OCI-LY7 (cell line): ENCODE results near the gene STAB1. TPM values are rescaled to one million over a fixed set of nuclear protein-coding genes. Genes with fewer than 3 reads are reported as not detected.

Source experiments
- BruUV-seq: library from RNA; stranded (reverse); fragments of 400-500 nt; replicated peaks from 2 replicates; lab custom pipeline; 2021; lab: Mats Ljungman, UMichigan
- CTCF ChIA-PET: fragments of 300-600 bp; sonication (Branson Sonifier 250); formaldehyde crosslinking; loops from one replicate; lab custom pipeline; 2022; ENCODE audit warnings: antibody characterized with exemption; ENCODE audit not compliant: unreplicated experiment; lab: Charles Lee
- POLR2A ChIA-PET: fragments of 300-600 bp; sonication (Branson Sonifier 250); formaldehyde crosslinking; loops from one replicate; lab custom pipeline; 2022; ENCODE audit warnings: antibody characterized with exemption; lab: Charles Lee
- DNase-seq: peaks from one replicate; pipeline ENCODE4 v3.0.0-alpha.2; 2015; ENCODE audit warnings: low spot score
- H2AFZ ChIP-seq: fragments of 200-600 bp; sonication (generic), shearing (Covaris generic); 2 replicates; pipeline ENCODE4 v1.6.1; 2014; ENCODE audit warnings: mild to moderate bottlenecking, antibody characterized with exemption, low read length, moderate library complexity
- H3K27ac ChIP-seq: fragments of 200-600 bp; sonication (generic); 2 replicates; pipeline ENCODE4 v1.5.1; 2014; ENCODE audit warnings: mixed run types, low read depth, mild to moderate bottlenecking, moderate library complexity, low read length, inconsistent platforms; ENCODE audit not compliant: poor library complexity, severe bottlenecking
- H3K36me3 ChIP-seq: fragments of 200-600 bp; sonication (generic); 2 replicates; pipeline ENCODE4 v1.6.1; 2014; ENCODE audit warnings: mild to moderate bottlenecking, antibody characterized with exemption, low read length, moderate library complexity, mixed read lengths; ENCODE audit not compliant: insufficient read depth
- H3K4me1 ChIP-seq: fragments of 200-600 bp; sonication (generic); 2 replicates; pipeline ENCODE4 v1.5.1; 2014; ENCODE audit warnings: mild to moderate bottlenecking, low read length; ENCODE audit not compliant: insufficient read depth, poor library complexity, severe bottlenecking
- H3K4me2 ChIP-seq: fragments of 200-600 bp; sonication (generic); 2 replicates; pipeline ENCODE4 v1.6.1; 2014; ENCODE audit warnings: mild to moderate bottlenecking, low read length
- H3K4me3 ChIP-seq: fragments of 200-600 bp; sonication (generic); 2 replicates; pipeline ENCODE4 v1.5.1; 2014; ENCODE audit warnings: mild to moderate bottlenecking, low read depth, low read length; ENCODE audit not compliant: poor library complexity, severe bottlenecking
- H3K79me2 ChIP-seq: fragments of 200-600 bp; sonication (generic); 2 replicates; pipeline ENCODE4 v1.6.1; 2016; ENCODE audit warnings: low read depth, mild to moderate bottlenecking, low read length, moderate library complexity, mixed read lengths; ENCODE audit not compliant: insufficient read depth
- H3K9me2 ChIP-seq: fragments of 200-600 bp; sonication (generic); 2 replicates; pipeline ENCODE4 v1.6.1; 2016; ENCODE audit warnings: mild to moderate bottlenecking, low read length, mixed read lengths; ENCODE audit not compliant: insufficient read depth
- H3K9me3 ChIP-seq: fragments of 200-600 bp; sonication (generic); 2 replicates; pipeline ENCODE4 v1.6.1; 2014; ENCODE audit warnings: mild to moderate bottlenecking, mixed run types, low read length, mixed read lengths
- H4K20me1 ChIP-seq: fragments of 200-600 bp; sonication (generic); 2 replicates; pipeline ENCODE4 v1.6.1; 2014; ENCODE audit warnings: mild to moderate bottlenecking, antibody characterized with exemption, low read length, moderate library complexity, mixed read lengths; ENCODE audit not compliant: insufficient read depth
- CTCF ChIP-seq: fragments of 200-600 bp; sonication (generic); conservative IDR thresholded peaks from 2 replicates; pipeline ENCODE4 v1.5.1; 2014; ENCODE audit warnings: mild to moderate bottlenecking, antibody characterized with exemption, low read length, moderate library complexity, mixed read lengths
- EZH2phosphoT487 ChIP-seq: fragments of 200-600 bp; sonication (generic); IDR thresholded peaks from 2 replicates; pipeline ENCODE4 v1.6.1; 2018; ENCODE audit warnings: low read depth, borderline replicate concordance, mild to moderate bottlenecking, mixed run types, antibody characterized with exemption, low read length, moderate library complexity, mixed read lengths
- intact Hi-C: fragments of 100-400 bp; cut with micrococcal nuclease; formaldehyde crosslinking; loops from one replicate; pipeline ENCODE4 v1.10.0; 2022; ENCODE audit not compliant: unreplicated experiment
- total RNA-seq, 2 experiments: library from RNA; depleted of rRNA in 1 of 2; stranded (reverse); fragments of >200 nt in 1 of 2; shearing (Covaris generic) in 1 of 2; gene quantifications; 2 replicates each; pipeline ENCODE4 v1.2.3, GENCODE V29; 2014 to 2022

STAB1 gene
- total RNA-seq, 2 experiments from 2014 or later: not detected

GRCh38 chr3:52541050-52541449 lies 45.9 kb downstream of the STAB1 start:
- no peak overlapping the region for H3K4me3 ChIP-seq
- peaks cover 14% of the 10 kb centered on the region; the same call in 1 of the 2 replicates for H4K20me1 ChIP-seq
- TF ChIP-seq CTCF (no peak), EZH2phosphoT487 (no peak)
- intact Hi-C loops: no loop called here
- POLR2A ChIA-PET: interaction anchor here (0.7 kb wide), 1 partner anchor 12 kb away, joined by 3 read pairs; no protein-coding TSS in a partner anchor
- peaks cover 65% of the 10 kb centered on the region for H3K36me3 ChIP-seq
- CTCF ChIA-PET: no interaction called here
- no peak overlapping the region for H3K27ac ChIP-seq
- no TSS peak for BruUV-seq
- no peak overlapping the region for H2AFZ ChIP-seq
- peaks cover 39% of the 10 kb centered on the region for H3K4me1 ChIP-seq
- H3K79me2 ChIP-seq: peaks cover 35% of the 10 kb centered on the region
- DNase-seq: no peak
- no peak overlapping the region for H3K4me2 ChIP-seq
- H3K9me3 ChIP-seq: no peaks in the 10 kb centered on the region
- H3K9me2 ChIP-seq: no peaks in the 10 kb centered on the region

GRCh38 chr3:52544937-52545336 lies 49.8 kb downstream of the STAB1 start:
- Histone ChIP-seq H2AFZ (no peak overlapping the region), H4K20me1 (peaks cover 8% of the 10 kb centered on the region; the same call in 1 of the 2 replicates), H3K4me1 (peaks cover 17% of the 10 kb centered on the region), H3K4me3 (no peak overlapping the region), H3K79me2 (peaks cover 10% of the 10 kb centered on the region; the same call in 1 of the 2 replicates), H3K9me3 (no peaks in the 10 kb centered on the region), H3K9me2 (no peaks in the 10 kb centered on the region), H3K27ac (peak overlapping the region; percentile 24), H3K36me3 (peaks cover 91% of the 10 kb centered on the region), H3K4me2 (peak overlapping the region; percentile 9; the same call in 1 of the 2 replicates)
- no peak for DNase-seq
- intact Hi-C loops: no loop called here
- ChIA-PET POLR2A (interaction anchor here (0.6 to 1.2 kb wide), 4 partner anchors 8 to 24 kb away, joined by 3 to 4 read pairs (median 4); partner anchors contain the start of gene UQCC5), CTCF (no interaction called here)
- BruUV-seq: no TSS peak
- TF ChIP-seq EZH2phosphoT487 (no peak), CTCF (no peak)
